Measurements from ENCODE around the gene FES.
"Not testable (repeated sequence)": the region's sequence is repeated elsewhere in the genome, so short reads cannot be mapped to it uniquely, and the experiment has no call there.

Gene FES

GRCh38 chr15:90893175-90894090 is 9.1 kb downstream of the FES start:
- DNase-seq = no peak

- no peak for DNase-seq
These were observed 11.3 kb downstream of the FES start for GRCh38 chr15:90895571-90896117.

GRCh38 chr15:90897131-90897655 is 12.9 kb downstream of the FES start:
- DNase-seq = not testable (repeated sequence)

DNA sequence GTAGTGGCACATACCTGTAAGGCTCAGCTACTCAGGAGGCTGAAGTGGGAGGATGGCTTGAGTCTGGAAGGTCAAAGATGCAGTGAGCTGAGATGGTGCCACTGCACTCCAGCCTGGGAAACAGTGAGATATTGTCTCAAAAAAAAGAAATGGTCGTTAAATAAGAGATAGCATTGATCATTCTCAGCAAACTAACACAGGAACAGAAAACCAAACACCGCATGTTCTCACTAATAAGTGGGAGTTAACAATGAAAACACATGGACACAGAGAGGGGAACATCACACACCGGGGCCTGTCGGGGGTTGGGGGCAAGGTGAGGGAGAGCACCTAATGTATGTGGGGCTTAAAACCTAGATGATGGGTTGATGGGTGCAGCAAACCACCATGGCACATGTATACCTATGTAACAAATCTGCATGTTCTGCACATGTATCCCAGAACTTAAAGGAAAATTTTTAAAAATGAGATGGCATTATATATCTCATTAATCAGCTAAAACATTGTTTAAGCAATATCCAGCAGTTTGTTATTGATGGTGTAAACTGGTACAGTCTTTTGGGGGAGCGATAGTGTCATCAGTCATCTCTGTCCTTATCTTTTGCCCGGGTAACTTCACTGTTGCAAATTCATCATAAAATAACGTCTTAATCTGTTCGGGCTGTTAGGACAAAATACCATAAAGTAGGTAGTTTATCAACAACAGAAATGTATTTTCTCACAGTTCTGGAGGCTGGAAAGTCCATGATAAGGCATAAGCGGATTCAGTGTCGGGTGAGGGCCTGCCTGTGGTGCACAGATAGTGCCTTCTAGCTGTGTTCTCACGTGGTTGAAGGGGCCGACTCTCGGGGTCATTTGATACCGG is 17.1 kb downstream of the FES start:
- no peak for DNase-seq

- DNase-seq = peak; percentile 72 to 74
These were observed 17.9 kb downstream of the FES start for GRCh38 chr15:90902040-90902839.

GRCh38 chr15:90902840-90903732 is 18.8 kb downstream of the FES start, which contains the start of gene MAN2A2:
TSS of gene MAN2A2 (plus strand) at chr15:90903302. CDS start at chr15:90904208, 906 bp downstream.
- peak; percentile 65 to 69 for DNase-seq

DNA sequence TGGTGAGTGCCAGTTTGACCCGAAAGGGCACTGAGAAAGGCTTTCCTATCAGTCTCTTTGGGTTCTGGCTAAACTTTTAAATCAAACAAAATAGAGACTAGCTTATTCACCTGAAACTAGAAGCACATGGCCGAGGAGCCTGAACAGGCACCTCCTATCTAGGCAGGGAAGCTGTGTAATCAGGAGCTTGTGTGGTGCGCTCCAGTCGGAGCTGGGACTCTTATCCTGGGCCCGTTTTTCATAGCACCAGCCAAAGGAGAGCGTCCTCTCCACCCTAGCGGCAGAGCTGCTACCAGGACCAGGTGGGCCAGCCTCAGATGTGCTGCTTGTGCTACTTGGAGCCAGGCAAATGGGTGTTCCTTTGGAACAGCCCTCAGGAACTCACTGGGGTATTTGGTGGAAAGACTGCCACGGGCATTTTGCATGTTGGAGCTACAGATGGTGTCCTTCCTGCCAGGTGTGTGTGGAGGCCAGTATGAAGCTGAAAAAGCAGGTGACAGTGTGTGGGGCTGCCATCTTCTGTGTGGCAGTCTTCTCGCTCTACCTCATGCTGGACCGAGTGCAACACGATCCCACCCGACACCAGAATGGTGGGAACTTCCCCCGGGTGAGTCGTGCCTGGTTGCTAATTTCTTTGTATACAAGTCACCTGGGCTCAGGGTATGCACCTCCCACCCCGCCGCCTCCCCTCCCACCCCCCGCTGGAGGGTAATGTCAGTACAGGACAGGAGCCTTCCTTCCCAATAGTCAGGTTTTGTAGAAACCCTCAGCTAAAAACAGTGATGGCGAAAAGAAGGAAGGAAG is 19.6 kb downstream of the FES start:
- no peak for DNase-seq

DNA sequence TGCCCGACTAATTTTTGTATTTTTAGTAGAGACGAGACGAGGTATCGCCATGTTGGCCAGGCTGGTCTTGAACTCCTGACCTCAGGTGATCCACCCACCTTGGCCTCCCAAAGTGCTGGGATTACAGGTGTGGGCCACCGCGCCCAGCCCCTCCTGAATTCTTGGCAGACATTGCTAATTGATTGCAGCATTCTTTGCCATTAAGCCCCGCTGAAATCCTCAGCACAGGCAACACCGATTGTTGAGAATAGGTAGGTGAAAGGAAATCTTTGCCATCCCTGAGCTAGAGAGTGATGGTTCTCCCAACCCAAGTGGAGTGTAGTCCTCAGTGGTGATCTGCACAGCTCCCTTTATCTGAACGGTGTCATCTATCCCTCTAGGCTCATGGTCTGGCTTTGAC is 20.4 kb downstream of the FES start:
- DNase-seq = no peak

DNA sequence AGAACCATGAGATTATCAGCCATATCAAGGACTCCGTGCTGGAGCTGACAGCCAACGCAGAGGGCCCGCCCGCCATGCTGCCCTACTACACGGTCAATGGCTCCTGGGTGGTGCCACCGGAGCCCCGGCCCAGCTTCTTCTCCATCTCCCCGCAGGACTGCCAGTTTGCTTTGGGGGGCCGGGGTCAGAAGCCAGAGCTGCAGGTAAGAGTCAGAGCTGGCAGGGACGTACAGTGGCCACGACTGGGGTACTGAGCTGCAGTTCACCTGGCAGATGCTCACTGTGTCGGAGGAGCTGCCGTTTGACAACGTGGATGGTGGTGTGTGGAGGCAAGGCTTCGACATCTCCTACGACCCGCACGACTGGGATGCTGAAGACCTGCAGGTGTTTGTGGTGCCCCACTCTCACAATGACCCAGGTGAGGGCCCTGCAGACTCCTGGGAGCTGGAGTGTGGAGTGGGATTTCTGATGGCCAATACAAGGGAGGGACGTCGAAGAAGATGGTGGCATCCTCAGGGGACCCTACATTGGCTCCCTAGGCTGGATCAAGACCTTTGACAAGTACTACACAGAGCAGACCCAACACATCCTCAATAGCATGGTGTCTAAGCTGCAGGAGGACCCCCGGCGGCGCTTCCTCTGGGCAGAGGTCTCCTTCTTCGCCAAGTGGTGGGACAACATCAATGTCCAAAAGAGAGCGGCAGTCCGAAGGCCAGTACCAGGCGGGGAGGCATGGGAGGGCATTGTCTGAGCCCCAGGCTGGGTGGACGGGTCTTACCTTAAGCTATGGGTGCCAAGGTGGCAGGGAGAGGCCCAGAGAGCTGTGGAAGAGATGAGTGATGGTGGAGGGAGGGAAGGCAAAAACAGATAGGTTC is 21.2 kb downstream of the FES start:
- DNase-seq = no peak

DNA sequence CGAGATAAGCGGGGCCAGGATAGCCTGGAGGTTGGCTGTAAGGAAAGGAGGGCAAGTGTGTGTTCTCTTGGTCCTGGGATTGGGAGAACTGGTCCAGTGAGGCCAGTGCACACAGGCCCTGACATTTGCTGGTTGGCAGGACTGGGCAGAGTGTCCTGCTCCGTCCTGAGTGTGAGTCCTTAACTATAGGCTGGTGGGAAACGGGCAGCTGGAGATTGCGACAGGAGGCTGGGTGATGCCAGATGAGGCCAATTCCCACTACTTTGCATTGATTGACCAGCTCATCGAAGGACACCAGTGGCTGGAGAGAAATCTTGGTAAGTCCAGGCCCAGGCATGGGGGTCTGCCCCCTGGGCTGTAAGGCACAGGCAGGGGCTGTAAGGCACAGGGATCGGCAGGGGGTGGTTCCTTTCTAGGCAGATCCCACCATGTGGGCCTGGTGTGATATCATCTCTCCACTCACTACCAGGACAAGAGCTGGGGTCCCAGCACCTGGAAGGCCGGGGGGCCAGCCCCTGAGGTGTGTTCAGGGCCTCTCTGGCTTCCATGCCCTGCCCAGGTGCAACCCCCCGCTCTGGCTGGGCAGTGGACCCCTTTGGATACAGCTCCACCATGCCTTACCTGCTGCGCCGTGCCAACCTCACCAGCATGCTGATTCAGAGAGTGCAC is 22.0 kb downstream of the FES start:
- no peak for DNase-seq

DNA sequence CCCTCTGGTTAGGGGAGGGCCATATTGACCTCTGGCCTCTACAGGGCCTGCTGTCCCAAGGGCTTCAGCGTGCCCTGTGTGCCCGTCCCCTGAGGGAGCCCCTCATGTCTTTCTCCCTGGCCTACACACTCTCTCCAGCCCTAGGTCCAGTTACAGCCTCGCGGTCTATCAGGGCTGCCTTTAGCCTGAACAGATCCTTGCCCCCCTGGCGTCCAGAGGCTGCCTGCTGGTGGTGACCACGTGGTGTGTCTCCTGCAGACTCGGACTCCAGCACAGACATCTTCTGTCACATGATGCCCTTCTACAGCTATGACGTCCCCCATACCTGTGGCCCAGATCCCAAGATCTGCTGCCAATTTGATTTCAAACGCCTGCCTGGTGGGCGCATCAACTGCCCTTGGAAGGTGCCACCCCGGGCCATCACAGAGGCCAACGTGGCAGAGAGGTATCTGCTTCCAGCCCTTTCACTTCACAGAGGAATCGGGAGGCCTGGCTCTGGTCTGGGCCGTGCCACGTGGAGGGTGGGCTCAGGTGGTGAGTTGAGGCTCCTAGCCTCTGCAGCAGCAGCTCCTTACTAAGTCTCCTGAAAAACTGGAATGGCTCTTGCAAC is 22.9 kb downstream of the FES start:
- DNase-seq = no peak

GRCh38 chr15:90907838-90908507 is 23.7 kb downstream of the FES start:
- DNase-seq = no peak

GRCh38 chr15:90909449-90909848 is 25.1 kb downstream of the FES start:
- not testable (repeated sequence) for DNase-seq

GRCh38 chr15:90909976-90910375 is 25.7 kb downstream of the FES start:
- no peak for DNase-seq

DNA sequence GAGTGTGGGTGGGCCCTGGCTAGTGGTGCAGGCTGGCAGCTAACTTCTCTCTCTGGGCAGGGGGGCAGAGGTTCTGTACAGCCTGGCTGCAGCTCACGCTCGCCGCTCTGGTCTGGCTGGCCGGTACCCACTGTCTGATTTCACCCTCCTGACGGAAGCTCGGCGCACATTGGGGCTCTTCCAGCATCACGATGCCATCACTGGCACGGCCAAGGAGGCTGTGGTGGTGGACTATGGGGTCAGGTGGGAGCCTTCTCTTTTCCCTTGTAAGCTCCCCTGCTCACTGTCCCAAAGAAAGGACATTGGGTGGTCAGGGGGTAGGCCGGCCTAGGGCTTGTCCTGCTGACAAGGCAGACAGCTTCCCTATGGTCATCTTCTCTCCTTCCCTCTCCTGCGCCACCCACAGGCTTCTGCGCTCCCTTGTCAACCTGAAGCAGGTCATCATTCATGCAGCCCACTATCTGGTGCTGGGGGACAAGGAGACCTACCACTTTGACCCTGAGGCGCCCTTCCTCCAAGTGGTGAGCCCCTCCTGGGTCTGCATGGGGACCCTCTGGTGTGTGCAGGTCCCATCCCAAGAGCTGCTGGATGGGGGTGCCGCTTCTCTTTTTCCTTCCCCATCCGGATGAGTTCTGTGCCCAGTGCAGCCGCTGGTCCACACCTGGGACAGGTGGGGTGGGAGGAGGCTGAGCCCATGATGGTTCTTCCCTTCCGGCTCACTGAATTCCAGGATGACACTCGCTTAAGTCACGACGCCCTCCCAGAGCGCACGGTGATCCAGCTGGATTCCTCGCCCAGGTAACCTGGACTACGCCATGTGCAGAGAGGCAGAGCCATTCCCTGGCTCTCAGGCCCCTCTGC is 26.4 kb downstream of the FES start:
- DNase-seq = no peak

GRCh38 chr15:90911302-90911623 is 27.0 kb downstream of the FES start:
- DNase-seq = no peak

All from CD4-positive, alpha-beta T cell treated with Interleukin-1 beta for 1 hour (primary cell).